GM19023 (cell line): Measurements from ENCODE around the gene ARSA.
"Not testable (repeated sequence)": the region's sequence is repeated elsewhere in the genome, so short reads cannot be mapped to it uniquely, and the experiment has no call there.

Experiments
- ATAC-seq: cut with Tn5 transposase; IDR thresholded peaks from one replicate; pipeline ENCODE4 v1.9.1; 2021; ENCODE audit warnings: mild to moderate bottlenecking, moderate library complexity; ENCODE audit not compliant: unreplicated experiment

ARSA gene

DNA sequence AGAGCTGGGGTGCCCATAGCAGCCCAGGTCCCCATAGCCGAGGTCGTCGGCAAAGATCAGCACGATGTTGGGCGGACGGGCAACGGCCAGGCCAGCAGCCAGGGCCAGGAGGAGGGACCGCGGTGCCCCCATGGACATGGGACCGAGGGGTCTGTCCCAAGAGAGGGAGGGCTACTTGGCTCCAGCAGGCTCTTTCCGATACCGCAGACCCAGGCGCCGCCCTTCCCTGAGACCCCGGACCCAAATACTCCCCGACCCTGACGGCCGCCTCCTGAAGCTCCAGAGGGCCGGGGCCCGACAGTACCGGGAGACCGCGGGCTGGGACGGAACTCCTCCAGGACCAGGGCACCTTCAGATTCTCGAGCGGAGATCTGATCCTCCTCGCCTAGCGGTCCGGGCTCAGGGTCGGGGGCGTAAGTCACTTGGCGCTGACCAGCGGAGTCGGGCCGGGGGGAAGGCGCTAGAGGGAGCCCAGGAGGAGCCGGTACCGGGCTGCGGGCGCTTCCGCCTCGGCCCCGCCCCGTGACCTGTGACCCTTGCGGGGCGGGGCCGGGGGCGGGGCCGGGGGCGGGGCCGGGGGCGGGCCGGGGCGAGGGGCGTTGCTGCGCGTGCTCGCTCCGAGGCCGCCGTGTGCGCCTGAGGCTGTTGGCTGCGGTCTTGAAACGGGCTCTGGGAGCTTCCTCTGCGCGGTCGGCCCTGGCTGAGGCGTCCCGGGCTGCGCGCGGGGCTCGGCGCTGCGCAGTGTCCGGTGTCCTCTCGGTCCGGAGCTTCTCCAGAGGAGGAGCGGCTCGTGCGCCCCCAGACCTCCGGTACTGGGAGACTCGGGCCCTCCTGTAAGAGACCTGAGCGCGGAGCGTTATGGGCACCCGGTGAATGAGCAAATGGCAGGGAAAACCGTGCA lies at the start of gene ARSA:
TSS of gene ARSA (minus strand) at position 511 of the 901 bp plus-strand sequence. CDS start at position 138, 373 bp downstream.
- no peak for ATAC-seq

DNA sequence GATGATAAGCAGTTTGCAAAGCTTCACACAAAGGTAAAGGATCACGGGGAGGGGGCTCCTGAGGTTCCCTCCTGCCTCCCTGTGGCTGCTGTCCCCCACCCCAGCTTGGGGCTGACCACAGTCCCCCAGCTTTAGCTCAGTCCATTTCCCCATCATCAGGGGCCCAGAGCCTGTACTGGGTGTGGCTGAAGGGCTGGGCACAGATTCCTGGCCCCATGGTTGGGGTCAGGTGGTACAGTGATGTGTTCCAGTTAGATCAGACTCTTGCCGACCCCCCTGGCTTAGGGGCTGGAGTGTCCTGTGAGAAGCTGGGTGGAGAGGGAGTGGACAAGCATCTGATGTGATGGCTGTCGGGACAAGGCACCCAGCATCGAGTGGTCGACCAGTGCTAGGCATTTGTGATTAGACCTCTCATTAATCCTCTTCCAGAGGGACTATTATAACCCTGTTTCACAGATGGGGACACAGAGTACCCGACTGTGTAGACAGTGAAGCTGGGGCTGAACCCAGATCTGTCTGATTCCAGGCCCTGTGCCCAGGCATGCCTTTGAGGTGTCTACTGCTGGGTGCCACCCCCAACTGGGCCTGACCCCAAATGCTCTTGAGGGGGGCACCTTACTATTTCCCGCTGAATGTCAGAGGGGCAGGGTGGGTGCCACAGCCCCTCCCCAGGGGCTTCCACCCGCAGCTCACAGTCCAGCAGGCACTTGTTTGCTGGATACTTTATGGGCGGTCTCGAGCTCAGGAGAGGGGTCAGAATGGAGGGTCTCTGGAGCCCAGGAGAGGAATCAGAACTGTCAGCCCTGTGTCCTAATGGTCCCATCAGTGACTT lies 48.9 kb upstream of the ARSA start:
- ATAC-seq: no peak

DNA sequence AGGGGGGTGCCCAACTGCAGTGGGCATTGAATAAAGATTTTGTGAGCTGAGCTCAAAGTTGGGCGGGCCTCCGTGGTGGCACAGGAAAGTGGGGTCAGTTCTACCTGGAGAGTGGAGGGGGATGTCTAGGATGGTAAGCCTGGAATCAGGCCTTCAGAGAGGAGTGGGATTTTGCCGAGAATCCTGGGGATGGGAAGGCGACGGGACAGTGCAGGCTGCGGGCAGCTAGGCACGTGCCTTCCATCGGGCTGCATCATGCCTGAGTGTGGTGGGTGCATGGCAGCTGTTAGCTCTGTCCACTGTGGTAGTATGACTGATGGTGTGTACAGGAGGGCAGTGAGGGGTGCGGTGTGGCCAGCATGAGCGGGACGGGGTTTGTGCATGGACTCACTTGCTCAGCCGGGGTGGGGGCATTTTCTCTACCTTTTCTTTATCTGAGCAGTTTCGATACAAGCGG lies 48.3 kb upstream of the ARSA start:
- ATAC-seq: no peak

- ATAC-seq: no peak
Observed at GRCh38 chr22:50675553-50676179, 47.7 kb upstream of the ARSA start.

DNA sequence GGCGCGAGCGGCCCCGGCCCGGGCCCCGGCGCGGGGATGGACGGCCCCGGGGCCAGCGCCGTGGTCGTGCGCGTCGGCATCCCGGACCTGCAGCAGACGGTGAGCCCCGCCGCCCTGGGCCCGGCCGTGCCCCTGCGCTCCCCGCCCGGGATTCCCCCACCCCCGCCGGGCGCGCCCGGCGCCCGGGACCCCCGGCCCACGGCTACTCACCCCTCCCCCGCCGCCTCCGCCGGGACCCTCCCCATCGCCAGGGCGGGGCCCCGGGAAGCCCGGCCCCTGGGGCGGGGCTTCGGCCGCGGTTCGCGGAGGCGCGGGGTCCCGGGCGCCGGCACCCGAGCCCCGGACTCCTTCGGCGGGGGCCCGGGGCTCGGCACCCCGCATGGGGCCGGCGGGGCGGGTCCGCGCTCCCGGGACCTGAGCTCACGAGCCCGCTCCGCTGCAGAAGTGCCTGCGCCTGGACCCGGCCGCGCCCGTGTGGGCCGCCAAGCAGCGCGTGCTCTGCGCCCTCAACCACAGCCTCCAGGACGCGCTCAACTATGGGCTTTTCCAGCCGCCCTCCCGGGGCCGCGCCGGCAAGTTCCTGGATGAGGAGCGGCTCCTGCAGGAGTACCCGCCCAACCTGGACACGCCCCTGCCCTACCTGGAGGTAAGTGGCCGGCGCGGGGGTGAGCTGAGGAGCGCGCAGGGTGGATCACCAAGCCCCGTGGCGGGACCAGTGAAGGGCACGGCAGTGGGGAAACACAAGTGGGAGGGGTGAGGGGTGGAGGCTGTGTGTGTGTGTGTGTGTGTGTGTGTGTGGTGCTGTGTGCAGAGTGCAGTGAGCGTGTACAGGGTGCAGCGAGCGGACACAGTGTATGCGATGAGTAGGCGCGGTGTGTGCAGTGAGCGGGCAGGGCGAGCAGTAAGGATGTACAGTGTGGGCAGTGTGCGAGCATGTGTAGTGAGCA lies 46.9 kb upstream of the ARSA start:
- ATAC-seq: no peak

DNA sequence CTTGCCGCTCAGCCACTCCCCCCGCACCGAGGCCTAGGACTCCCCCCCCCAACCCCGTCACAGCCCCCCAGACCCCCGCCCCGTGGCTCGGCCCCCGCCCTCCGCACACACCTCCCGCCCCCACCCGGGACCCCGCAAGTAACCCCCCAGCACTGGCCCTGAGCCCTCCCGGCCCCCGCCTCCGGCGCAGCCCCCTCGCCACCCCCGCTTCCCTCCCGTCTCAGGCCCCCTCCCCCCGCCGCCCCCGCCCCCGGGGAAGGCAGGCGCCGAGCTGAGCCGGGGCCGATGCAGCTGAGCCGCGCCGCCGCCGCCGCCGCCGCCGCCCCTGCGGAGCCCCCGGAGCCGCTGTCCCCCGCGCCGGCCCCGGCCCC lies 46.2 kb upstream of the ARSA start:
- ATAC-seq: no peak

DNA sequence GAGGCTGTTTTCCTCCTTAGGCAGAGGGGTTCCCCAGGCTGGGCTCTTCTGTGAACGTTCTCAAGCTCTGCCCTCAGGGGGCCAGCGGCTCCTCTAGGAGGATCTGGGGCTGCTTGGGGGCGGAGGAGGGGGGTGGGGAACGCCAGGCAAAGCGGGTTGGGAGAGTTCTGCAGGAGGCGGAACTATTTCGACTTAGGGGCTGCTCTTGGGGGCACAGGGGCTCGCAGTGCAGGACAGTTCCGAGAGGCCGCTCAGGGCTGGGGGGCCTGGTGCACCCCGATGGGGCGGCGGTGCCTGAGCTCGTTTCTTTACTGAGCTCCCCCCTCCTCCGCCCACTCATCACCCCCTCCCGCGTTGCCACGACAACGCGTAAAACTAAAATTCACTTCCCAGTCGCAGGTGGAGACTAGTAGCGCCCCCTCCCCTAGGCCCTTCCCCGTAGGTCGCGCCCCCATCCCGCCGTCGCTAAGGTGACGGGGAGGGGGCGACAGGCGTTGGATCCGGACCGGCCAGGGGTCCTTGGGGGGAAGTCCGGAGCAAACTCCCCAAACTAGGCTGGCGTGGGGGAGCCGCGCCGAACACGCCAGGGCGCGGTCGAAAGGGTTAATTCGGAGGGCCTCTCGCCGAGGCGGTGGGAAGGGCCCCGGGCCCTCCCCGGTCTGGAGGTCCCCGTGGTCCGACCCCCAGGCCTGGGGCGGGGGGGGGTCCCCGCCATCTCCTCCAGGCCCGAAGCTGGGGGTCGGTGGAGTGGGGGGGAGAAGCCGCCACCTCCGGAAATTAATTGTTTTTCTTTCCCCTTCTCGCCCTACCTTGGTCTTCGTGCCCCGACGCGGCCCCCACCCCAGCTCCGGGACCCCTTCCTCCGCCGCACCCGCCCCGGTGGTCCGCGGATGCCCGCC lies 45.5 kb upstream of the ARSA start:
- ATAC-seq: no peak

- ATAC-seq: no peak
Observed at GRCh38 chr22:50672471-50673230, 44.7 kb upstream of the ARSA start, which contains the start of gene SHANK3. TSS of gene SHANK3 (plus strand) at chr22:50672823.

GRCh38 chr22:50672041-50672440 lies 44.1 kb upstream of the ARSA start:
- no peak for ATAC-seq

DNA sequence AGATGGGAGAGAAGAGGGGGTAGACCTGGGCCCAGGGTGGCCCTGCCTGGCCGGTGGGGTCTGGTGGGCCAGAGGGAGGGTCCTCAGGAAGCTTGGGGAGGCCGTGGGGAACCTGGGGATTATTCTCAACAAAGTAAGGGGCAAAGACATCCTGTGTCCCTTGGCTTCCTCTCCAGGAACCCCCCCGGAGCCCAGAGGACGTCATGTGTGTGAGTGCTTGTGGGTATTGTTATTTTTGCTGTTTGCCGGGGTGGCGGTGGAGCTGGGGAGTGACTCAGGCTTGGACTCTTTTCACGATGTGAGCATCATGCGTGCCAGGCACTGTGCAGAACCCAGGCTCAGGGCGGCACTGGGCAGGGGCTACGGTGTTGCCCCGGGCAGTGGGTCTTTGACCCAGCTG lies 43.7 kb upstream of the ARSA start:
- no peak for ATAC-seq

DNA sequence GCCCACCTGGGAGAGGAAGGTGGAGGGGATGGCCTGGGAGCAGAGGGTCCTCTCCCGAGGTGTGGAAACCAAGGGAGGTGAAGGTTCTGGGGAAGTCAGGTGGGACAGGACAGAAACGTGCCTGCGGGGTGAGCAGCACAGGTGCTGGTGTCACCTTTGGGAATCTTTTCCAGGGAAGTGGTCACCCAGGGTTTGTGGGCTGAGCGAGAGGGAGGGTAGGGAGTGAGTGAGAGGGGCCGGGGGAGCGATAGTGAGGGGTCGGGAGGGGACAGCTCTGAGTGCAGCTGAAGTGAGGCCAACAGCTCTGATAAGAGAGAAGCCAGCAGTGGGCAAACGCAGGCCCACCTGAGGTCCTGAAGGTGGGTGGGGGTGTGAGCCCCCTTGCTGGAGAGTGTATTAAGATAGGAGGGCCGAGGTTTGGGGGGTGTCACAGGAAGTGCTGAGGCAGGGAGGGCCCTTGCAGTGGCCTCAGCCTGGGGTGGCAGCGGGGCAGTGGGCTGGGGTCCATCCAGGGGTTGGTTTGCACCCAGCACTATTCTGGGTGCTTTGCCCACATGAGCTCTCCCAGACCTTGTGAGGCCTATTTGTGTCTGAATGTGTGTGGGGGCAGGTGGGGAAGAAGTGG lies 43.1 kb upstream of the ARSA start:
- no peak for ATAC-seq

GRCh38 chr22:50670513-50670912 lies 42.6 kb upstream of the ARSA start:
- ATAC-seq: no peak

DNA sequence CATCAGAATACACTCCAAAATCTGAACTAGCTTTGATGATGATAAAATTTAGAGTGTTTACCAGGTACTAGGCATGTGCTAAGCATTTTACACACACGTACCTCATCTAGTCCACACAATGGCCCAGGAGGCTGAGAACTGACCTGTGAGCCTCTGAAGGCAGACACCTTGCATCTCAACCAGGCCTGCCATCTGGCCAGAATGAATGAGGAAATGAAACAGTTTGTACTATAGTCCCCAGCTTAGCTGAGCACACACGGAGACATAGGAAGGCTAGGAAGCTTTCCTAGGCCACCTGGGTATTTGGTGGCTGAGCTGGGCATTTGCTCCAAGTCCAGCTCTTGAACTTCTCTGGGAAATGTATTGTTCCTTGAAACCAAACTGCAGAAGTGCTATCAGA lies 37.8 kb upstream of the ARSA start:
- no peak for ATAC-seq

DNA sequence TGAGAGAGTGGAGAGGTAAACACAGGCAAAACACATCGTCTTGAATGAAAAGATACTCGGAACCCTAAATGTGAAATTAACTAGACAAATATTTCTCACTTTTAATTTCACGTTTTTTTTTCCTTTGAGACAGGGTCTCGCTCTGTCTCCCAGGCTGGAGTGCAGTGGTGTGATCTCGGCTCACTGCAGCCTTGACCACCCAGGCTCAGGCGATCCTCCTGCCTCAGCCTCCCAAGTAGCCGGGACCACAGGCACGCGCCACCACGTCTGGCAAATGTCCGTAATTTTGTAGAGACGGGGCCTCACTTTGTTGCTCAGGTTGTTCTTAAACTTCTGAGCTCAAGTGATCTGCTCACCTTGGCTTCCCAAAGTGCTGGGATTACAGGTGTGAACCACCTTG lies 37.3 kb upstream of the ARSA start:
- no peak for ATAC-seq

GRCh38 chr22:50660306-50660705 lies 32.4 kb upstream of the ARSA start:
- ATAC-seq: no peak

- ATAC-seq: not testable (repeated sequence)
Observed at GRCh38 chr22:50659711-50660110, 31.8 kb upstream of the ARSA start.

DNA sequence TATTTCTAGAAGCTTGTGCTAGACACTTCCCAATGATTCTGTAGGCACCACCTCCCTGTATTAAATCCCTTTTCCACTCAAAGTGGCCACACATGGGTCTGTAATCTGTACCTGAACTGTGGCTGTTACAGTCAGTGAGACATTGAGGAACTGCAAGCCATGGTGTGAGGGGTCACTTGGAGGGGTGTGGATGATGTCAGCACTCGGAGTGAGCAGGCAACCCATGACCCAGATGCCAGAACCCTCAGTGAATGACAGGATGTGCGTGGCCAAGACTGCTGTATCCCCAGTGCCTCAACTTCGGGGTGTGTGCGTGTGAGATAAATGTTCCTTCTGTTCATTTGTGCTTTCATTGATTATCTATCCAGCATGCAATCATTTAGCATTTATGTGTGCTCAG lies 30.0 kb upstream of the ARSA start:
- no peak for ATAC-seq
